ENCODE results near the gene RANGAP1.

The RANGAP1 gene

DNA sequence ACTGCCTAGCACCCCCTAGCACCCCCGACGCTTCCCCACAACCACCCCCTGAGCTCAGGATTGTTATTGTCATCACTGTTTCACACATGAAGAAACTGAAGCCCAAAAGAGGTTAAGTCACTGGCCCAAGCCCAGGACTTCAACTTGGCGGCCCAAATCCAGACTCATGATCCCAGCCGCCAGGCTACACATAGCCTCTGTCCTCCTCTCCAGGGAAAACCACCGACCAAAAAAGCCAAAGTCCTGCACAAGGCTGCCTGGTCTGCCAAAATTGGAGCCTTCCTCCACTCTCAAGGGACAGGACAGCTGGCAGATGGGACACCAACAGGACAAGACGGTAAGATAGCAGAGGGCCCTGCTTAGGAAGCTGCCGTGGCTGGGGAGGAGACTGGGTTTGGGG lies 70.1 kb downstream of the RANGAP1 start:
- ATAC-seq = no peak
- no peak for TF ChIP-seq ESRRG (CRISPR knock-in tag; IDR thresholded peaks at IDR 0.05)
- TF ChIP-seq, protein P1, sequence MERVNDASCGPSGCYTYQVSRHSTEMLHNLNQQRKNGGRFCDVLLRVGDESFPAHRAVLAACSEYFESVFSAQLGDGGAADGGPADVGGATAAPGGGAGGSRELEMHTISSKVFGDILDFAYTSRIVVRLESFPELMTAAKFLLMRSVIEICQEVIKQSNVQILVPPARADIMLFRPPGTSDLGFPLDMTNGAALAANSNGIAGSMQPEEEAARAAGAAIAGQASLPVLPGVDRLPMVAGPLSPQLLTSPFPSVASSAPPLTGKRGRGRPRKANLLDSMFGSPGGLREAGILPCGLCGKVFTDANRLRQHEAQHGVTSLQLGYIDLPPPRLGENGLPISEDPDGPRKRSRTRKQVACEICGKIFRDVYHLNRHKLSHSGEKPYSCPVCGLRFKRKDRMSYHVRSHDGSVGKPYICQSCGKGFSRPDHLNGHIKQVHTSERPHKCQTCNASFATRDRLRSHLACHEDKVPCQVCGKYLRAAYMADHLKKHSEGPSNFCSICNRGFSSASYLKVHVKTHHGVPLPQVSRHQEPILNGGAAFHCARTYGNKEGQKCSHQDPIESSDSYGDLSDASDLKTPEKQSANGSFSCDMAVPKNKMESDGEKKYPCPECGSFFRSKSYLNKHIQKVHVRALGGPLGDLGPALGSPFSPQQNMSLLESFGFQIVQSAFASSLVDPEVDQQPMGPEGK (CRISPR knock-in tag; IDR thresholded peaks at IDR 0.05; ENCODE audit: borderline replicate concordance) = no peak
- TF ChIP-seq ZNF565 (CRISPR knock-in tag; conservative IDR thresholded peaks at IDR 0.05; ENCODE audit: low read depth) = no peak
- no peak for TF ChIP-seq OSR1 (CRISPR knock-in tag; IDR thresholded peaks at IDR 0.05)
- no peak for TF ChIP-seq TCF4 (CRISPR knock-in tag; IDR thresholded peaks at IDR 0.05; ENCODE audit: borderline replicate concordance)

DNA sequence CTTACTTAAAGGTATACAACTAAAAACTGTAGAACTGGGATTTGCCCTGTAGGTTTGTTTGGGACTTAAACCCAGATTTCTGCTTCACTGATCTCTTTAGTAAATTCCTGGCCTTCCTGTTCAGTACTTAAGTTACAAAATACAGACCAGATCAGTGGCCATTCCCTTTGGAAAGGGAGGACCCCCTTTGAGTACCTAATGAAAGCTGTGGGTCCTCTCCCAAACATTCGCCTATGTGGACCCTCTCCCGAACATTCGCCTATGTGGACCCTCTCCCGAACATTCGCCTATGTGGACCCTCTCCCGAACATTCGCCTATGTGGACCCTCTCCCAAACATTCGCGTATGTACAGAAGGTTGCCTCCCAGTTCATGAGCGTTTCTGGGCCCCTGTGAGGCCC lies 70.6 kb downstream of the RANGAP1 start:
- TF ChIP-seq, protein P2, sequence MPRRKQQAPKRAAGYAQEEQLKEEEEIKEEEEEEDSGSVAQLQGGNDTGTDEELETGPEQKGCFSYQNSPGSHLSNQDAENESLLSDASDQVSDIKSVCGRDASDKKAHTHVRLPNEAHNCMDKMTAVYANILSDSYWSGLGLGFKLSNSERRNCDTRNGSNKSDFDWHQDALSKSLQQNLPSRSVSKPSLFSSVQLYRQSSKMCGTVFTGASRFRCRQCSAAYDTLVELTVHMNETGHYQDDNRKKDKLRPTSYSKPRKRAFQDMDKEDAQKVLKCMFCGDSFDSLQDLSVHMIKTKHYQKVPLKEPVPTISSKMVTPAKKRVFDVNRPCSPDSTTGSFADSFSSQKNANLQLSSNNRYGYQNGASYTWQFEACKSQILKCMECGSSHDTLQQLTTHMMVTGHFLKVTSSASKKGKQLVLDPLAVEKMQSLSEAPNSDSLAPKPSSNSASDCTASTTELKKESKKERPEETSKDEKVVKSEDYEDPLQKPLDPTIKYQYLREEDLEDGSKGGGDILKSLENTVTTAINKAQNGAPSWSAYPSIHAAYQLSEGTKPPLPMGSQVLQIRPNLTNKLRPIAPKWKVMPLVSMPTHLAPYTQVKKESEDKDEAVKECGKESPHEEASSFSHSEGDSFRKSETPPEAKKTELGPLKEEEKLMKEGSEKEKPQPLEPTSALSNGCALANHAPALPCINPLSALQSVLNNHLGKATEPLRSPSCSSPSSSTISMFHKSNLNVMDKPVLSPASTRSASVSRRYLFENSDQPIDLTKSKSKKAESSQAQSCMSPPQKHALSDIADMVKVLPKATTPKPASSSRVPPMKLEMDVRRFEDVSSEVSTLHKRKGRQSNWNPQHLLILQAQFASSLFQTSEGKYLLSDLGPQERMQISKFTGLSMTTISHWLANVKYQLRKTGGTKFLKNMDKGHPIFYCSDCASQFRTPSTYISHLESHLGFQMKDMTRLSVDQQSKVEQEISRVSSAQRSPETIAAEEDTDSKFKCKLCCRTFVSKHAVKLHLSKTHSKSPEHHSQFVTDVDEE (CRISPR knock-in tag; IDR thresholded peaks at IDR 0.05) = no peak
- TF ChIP-seq, protein P3, sequence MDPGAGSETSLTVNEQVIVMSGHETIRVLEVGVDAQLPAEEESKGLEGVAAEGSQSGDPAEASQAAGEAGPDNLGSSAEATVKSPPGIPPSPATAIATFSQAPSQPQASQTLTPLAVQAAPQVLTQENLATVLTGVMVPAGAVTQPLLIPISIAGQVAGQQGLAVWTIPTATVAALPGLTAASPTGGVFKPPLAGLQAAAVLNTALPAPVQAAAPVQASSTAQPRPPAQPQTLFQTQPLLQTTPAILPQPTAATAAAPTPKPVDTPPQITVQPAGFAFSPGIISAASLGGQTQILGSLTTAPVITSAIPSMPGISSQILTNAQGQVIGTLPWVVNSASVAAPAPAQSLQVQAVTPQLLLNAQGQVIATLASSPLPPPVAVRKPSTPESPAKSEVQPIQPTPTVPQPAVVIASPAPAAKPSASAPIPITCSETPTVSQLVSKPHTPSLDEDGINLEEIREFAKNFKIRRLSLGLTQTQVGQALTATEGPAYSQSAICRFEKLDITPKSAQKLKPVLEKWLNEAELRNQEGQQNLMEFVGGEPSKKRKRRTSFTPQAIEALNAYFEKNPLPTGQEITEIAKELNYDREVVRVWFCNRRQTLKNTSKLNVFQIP (CRISPR knock-in tag; IDR thresholded peaks at IDR 0.05; ENCODE audit: borderline replicate concordance, low read depth) = no peak
- TF ChIP-seq ZFP30 (CRISPR knock-in tag; IDR thresholded peaks at IDR 0.05) = no peak
- no peak for TF ChIP-seq ZNF565 (CRISPR knock-in tag; conservative IDR thresholded peaks at IDR 0.05; ENCODE audit: low read depth)
- TF ChIP-seq, protein P1 (CRISPR knock-in tag; IDR thresholded peaks at IDR 0.05; ENCODE audit: borderline replicate concordance) = no peak
- TF ChIP-seq, protein P4, sequence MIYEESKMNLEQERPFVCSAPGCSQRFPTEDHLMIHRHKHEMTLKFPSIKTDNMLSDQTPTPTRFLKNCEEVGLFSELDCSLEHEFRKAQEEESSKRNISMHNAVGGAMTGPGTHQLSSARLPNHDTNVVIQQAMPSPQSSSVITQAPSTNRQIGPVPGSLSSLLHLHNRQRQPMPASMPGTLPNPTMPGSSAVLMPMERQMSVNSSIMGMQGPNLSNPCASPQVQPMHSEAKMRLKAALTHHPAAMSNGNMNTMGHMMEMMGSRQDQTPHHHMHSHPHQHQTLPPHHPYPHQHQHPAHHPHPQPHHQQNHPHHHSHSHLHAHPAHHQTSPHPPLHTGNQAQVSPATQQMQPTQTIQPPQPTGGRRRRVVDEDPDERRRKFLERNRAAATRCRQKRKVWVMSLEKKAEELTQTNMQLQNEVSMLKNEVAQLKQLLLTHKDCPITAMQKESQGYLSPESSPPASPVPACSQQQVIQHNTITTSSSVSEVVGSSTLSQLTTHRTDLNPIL (CRISPR knock-in tag; IDR thresholded peaks at IDR 0.05; ENCODE audit: low read depth) = no peak
- ATAC-seq = no peak

DNA sequence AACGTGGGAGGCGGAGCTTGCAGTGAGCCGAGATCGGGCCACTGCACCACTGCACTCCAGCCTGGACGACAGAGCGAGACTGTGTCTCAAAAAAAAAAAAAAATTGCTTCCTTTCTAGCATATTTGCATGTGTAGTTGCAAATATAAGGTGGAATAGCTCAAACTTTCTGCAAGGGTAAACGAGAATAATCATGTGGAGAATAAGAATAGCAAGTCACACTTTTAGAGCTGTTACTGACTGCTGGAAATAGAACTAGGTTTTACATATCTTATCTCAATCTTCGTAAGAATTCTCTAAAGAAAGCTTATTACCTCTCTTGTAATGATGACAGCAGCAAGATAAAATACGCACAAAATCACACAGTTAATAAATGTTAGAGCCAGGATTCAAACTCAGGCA lies 79.3 kb downstream of the RANGAP1 start:
- no peak for TF ChIP-seq GLIS3 (CRISPR knock-in tag; IDR thresholded peaks at IDR 0.05)
- no peak for TF ChIP-seq TCF4 (CRISPR knock-in tag; IDR thresholded peaks at IDR 0.05; ENCODE audit: borderline replicate concordance)
- no peak for TF ChIP-seq ZC3H10 (CRISPR knock-in tag; IDR thresholded peaks at IDR 0.05)
- TF ChIP-seq, protein P4 (CRISPR knock-in tag; IDR thresholded peaks at IDR 0.05; ENCODE audit: low read depth) = no peak
- ATAC-seq = no peak

DNA sequence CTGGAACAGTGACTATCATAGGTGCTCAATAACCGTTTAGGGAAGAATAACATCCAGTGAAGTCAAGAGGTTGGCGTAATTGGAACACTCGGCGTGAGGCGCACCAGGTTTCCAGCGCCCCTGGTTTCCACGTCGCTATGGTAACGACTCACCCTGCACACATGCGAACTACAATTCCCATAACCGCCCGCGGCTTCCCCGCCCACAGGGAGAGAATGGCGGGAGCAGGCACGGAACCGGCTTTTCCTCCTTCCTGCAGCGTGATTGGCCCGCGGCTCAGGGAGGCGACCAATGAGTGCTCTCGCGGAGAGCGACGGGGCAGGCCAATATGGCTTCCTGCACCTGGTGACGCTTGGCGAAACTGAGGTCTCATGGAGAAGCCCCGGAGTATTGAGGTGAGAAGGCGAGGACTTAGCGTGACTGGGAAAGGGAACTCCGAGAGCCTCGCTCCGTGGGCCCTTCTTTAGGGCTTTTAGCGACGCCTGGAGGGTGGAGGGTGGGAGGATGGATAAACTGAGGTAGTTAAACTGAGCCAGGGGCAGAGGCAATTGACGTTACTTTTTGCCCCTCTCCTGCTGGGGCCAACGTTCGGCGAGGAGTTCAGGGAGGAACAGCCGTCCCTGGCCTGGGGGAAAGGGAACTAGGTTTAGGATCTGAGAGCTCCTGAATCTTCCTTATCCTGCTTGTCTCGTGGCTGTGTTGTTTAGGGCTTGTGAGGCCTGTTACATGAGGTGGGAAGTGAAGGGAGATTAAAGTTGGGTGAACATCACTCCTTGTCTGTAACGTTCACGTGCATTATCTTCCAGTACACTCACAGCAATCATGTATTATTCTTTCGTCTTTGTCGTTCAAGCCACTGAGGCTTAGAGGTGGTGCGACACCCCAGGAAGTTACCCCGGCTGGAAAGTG lies 80.7 kb downstream of the RANGAP1 start, which contains the start of gene L3MBTL2:
Gene L3MBTL2 (plus strand): TSS at position 321 of the 909 bp plus-strand sequence. CDS start 51 bp downstream, at position 372.
- TF ChIP-seq CSDC2 (CRISPR knock-in tag; IDR thresholded peaks at IDR 0.05) (no peak), ZNF565 (CRISPR knock-in tag; conservative IDR thresholded peaks at IDR 0.05; ENCODE audit: low read depth) (0 out of 2 replicates have a peak, but pooled peaks have one; percentile 37)
- peak; percentile 100 for ATAC-seq

All from SK-N-SH treated with all-trans-retinoic acid at 6 μM for 48 hours (cell line).